A549 (cell line): ENCODE results near the gene RANBP9. TPM values are rescaled to one million over a fixed set of nuclear protein-coding genes. Genes with fewer than 3 reads are reported as not detected.

Experiments used
- ATAC-seq, 2 experiments: fragments of 200-7000 bp in 1 of 2; fragments of >200 bp in 1 of 2; cut with Nextera tagmentation in 1 of 2; cut with Tn5 transposase in 1 of 2; 3 replicates each; pipeline versions ENCODE4 v1.8.0 to v1.9.1; 2018 to 2020; ENCODE audit warnings: mild to moderate bottlenecking in 1 of 2, moderate library complexity in 1 of 2
- CTCF ChIA-PET: fragments of 300-600 bp; sonication (Branson Sonifier 250); formaldehyde crosslinking; extraction: SDS; loops from one replicate; lab custom pipeline; 2021; ENCODE audit warnings: antibody characterized with exemption, inconsistent platforms; lab: Yijun Ruan, JAX
- POLR2A ChIA-PET: fragments of 350-600 bp; formaldehyde crosslinking; extraction: SDS; loops from one replicate; lab custom pipeline; 2021; ENCODE audit warnings: antibody characterized with exemption, inconsistent platforms; lab: Yijun Ruan, JAX
- DNase-seq, 2 experiments: peaks; one replicate each; pipeline versions ENCODE4 v3.0.0 to v3.0.0-alpha.2; 2011 to 2016; ENCODE audit warnings: low read depth in 1 of 2, low spot score in 1 of 2
- FAIRE-seq: peaks from 2 replicates; lab custom pipeline; 2011; peaks lifted over from hg19 to GRCh38; lab: Jason Lieb, UNC
- H3K27ac ChIP-seq, 2 experiments: fragments of >200 bp; sonication (Bioruptor Twin); formaldehyde crosslinking; 3 replicates each; pipeline ENCODE4 v1.5.1; 2016 to 2017
- H3K4me1 ChIP-seq: fragments of >200 bp; sonication (Bioruptor Twin); formaldehyde crosslinking; 3 replicates; pipeline ENCODE4 v1.6.1; 2016
- H3K4me2 ChIP-seq: fragments of >200 bp; sonication (Bioruptor Twin); formaldehyde crosslinking; 3 replicates; pipeline ENCODE4 v1.6.1; 2016
- H3K4me3 ChIP-seq: fragments of >200 bp; sonication (Bioruptor Twin); formaldehyde crosslinking; 3 replicates; pipeline ENCODE4 v1.5.1; 2016
- H3K9me3 ChIP-seq: fragments of >200 bp; sonication (Bioruptor Twin); formaldehyde crosslinking; 3 replicates; pipeline ENCODE4 v1.6.1; 2016
- ATOH8 ChIP-seq: fragments of 250-450 bp; sonication (Bioruptor Pico); IDR thresholded peaks from 2 replicates; pipeline ENCODE4 v1.5.0; 2020; ENCODE audit warnings: low read depth, mild to moderate bottlenecking, moderate library complexity
- BHLHE40 ChIP-seq: IDR thresholded peaks from 2 replicates; pipeline ENCODE4 v1.6.1; 2012; ENCODE audit warnings: low read depth, low read length, inconsistent platforms
- FOSB ChIP-seq: fragments of 250-450 bp; sonication (Bioruptor Pico); IDR thresholded peaks from 2 replicates; pipeline ENCODE4 v1.5.0; 2020; ENCODE audit warnings: mild to moderate bottlenecking, moderate library complexity
- FOSL2 ChIP-seq, 2 experiments: fragments of 450-650 bp in 1 of 2; fragments of >200 bp in 1 of 2; sonication (Bioruptor Twin) in 1 of 2; formaldehyde crosslinking; IDR thresholded peaks; 2 replicates each; pipeline versions ENCODE4 v1.5.0 to v1.6.1; 2016 to 2020; ENCODE audit warnings: mild to moderate bottlenecking in 1 of 2, moderate library complexity in 1 of 2
- GATA3 ChIP-seq: IDR thresholded peaks from 2 replicates; pipeline ENCODE4 v1.6.1; 2012; ENCODE audit warnings: borderline replicate concordance
- HES2 ChIP-seq: fragments of >200 bp; sonication (Bioruptor Twin); formaldehyde crosslinking; IDR thresholded peaks from 2 replicates; pipeline ENCODE4 v1.6.1; 2016
- HMGXB4 ChIP-seq: fragments of 250-450 bp; sonication (Bioruptor Pico); IDR thresholded peaks from 2 replicates; pipeline ENCODE4 v1.5.0; 2021; ENCODE audit warnings: mild to moderate bottlenecking, moderate library complexity, borderline replicate concordance
- HOXA7 ChIP-seq: fragments of 250-450 bp; sonication (Bioruptor Pico); IDR thresholded peaks from 2 replicates; pipeline ENCODE4 v1.5.0; 2020; ENCODE audit warnings: mild to moderate bottlenecking, moderate library complexity
- HOXB13 ChIP-seq: fragments of 250-450 bp; sonication (Bioruptor Pico); IDR thresholded peaks from 2 replicates; pipeline ENCODE4 v1.5.0; 2020; ENCODE audit warnings: low read depth, mild to moderate bottlenecking, moderate library complexity
- MAFK ChIP-seq: fragments of 450-650 bp; IDR thresholded peaks from 2 replicates; pipeline ENCODE4 v1.6.1; 2014; ENCODE audit not compliant: partially characterized antibody
- MAZ ChIP-seq: fragments of 150-350 bp; IDR thresholded peaks from 2 replicates; pipeline ENCODE4 v1.6.1; 2014; ENCODE audit warnings: antibody characterized with exemption, low read depth, low read length, borderline replicate concordance
- NPAS2 ChIP-seq: fragments of 250-450 bp; sonication (Bioruptor Pico); IDR thresholded peaks from 2 replicates; pipeline ENCODE4 v1.8.0; 2022; ENCODE audit warnings: mild to moderate bottlenecking, moderate library complexity, borderline replicate concordance
- PBX3 ChIP-seq: IDR thresholded peaks from 2 replicates; pipeline ENCODE4 v1.6.1; 2012
- RCOR1 ChIP-seq: fragments of 150-350 bp; IDR thresholded peaks from 2 replicates; pipeline ENCODE4 v1.6.1; 2014; ENCODE audit warnings: antibody characterized with exemption, low read length, low read depth
- SREBF2 ChIP-seq: fragments of 450-650 bp; IDR thresholded peaks from 2 replicates; pipeline ENCODE4 v1.6.1; 2014; ENCODE audit warnings: mild to moderate bottlenecking, moderate library complexity
- TP53 ChIP-seq: fragments of 250-450 bp; sonication (Bioruptor Pico); IDR thresholded peaks from 2 replicates; pipeline ENCODE4 v1.5.0; 2021; ENCODE audit warnings: mild to moderate bottlenecking, moderate library complexity
- ZSCAN20 ChIP-seq: fragments of 250-450 bp; sonication (Bioruptor Pico); IDR thresholded peaks from 2 replicates; pipeline ENCODE4 v1.8.0; 2022; ENCODE audit warnings: mild to moderate bottlenecking, moderate library complexity
- WGBS: methylation state at CpG from one replicate; pipeline ENCODE4 v1.1.6; 2017; ENCODE audit errors: missing lambda C conversion rate; 5-methylcytosine and 5-hydroxymethylcytosine counted together
- polyA plus RNA-seq, 4 experiments: library from polyadenylated mRNA; depleted of rRNA in 3 of 4; stranded (reverse); fragments of >200 nt; fragmentation: RNase III in 1 of 4; extraction: RNeasy Plus Mini Kit Qiagen cat#74134 plus additional on column Dnase treatment in 1 of 4; gene quantifications; 2 replicates in 3 of 4; 3 replicates in 1 of 4; pipeline ENCODE4 v1.2.3, GENCODE V29; 2011 to 2017

RANBP9 gene
- polyA plus RNA-seq, 2 of the 4 experiments (the other 2 are of a cell fraction), result 13.7 to 15.7 TPM

- TF ChIP-seq PBX3 (no peak), RCOR1 (no peak)
These were observed 23.4 kb upstream of the RANBP9 start (continued) for GRCh38 chr6:13735031-13735430.

GRCh38 chr6:13733178-13733887 lies 21.7 kb upstream of the RANBP9 start:
- CTCF ChIA-PET, result no interaction called here
- ATAC-seq (peak; percentile 76 to 78), DNase-seq (peak in 1 of 2 experiments; percentile 26), FAIRE-seq (no peak)
- Histone ChIP-seq H3K9me3 (no peaks in the 10 kb centered on the region), H3K27ac (peak overlapping the region in 1 of 2 experiments; percentile 60; a peak in 3 of 6 replicates), H3K4me1 (0 out of 3 replicates have a peak, but pooled peaks cover 3% of the 10 kb centered on the region), H3K4me3 (no peak overlapping the region), H3K4me2 (peak overlapping the region; percentile 65)
- POLR2A ChIA-PET, result no interaction called here
- WGBS, result 24% methylated on average over 17 of the region's 17 CpGs
- TF ChIP-seq NPAS2 (no peak), MAFK (no peak), SREBF2 (no peak), FOSL2 (IDR thresholded peaks at IDR 0.05) (no peak), FOSL2 (CRISPR knock-in tag; IDR thresholded peaks at IDR 0.05) (no peak), MAZ (no peak), FOSB (CRISPR knock-in tag) (no peak), HES2 (no peak), HMGXB4 (CRISPR knock-in tag) (no peak), HOXA7 (no peak), ZSCAN20 (CRISPR knock-in tag) (no peak), TP53 (no peak), ATOH8 (no peak), HOXB13 (CRISPR knock-in tag) (no peak)

GRCh38 chr6:13730704-13731103 lies 19.1 kb upstream of the RANBP9 start:
- no peaks in the 10 kb centered on the region for H3K9me3 ChIP-seq
- no peak for DNase-seq
- H3K4me3 ChIP-seq, result no peak overlapping the region
- ChIA-PET CTCF (no interaction called here), POLR2A (no interaction called here)
- H3K27ac ChIP-seq, result no peak overlapping the region
- no peak for FAIRE-seq
- 78% methylated on average over 7 of the region's 7 CpGs for WGBS
- H3K4me1 ChIP-seq, result 0 out of 3 replicates have a peak, but pooled peaks cover 3% of the 10 kb centered on the region
- ATAC-seq, result no peak
- no peak overlapping the region for H3K4me2 ChIP-seq
- TF ChIP-seq BHLHE40, result no peak
- TF ChIP-seq MAFK, result no peak
- no peak for TF ChIP-seq GATA3
- TF ChIP-seq HMGXB4 (CRISPR knock-in tag), result no peak
